Measurements from ENCODE around the gene ZBTB37.

- no peak for TF ChIP-seq CTCF (IDR thresholded peaks at IDR 0.05)
- no peak for TF ChIP-seq POLR2A (IDR thresholded peaks at IDR 0.05)
- no peak for TF ChIP-seq POLR2AphosphoS5 (IDR thresholded peaks at IDR 0.05)
Observed at GRCh38 chr1:173925306-173926242, 57.4 kb downstream of the ZBTB37 start.
